Stimulated activated CD8-positive, alpha-beta memory T cell treated with anti-CD3 and anti-CD28 coated beads, Interleukin-7, amount 100 ng/mL, for 24 hours (primary cell): ENCODE data around the gene PARL.

ENCODE experiments used
- DNase-seq: peaks from one replicate; pipeline ENCODE4 v3.0.0-alpha.2; 2020; ENCODE audit warnings: low read depth

Gene PARL, protein sequence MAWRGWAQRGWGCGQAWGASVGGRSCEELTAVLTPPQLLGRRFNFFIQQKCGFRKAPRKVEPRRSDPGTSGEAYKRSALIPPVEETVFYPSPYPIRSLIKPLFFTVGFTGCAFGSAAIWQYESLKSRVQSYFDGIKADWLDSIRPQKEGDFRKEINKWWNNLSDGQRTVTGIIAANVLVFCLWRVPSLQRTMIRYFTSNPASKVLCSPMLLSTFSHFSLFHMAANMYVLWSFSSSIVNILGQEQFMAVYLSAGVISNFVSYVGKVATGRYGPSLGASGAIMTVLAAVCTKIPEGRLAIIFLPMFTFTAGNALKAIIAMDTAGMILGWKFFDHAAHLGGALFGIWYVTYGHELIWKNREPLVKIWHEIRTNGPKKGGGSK

DNA sequence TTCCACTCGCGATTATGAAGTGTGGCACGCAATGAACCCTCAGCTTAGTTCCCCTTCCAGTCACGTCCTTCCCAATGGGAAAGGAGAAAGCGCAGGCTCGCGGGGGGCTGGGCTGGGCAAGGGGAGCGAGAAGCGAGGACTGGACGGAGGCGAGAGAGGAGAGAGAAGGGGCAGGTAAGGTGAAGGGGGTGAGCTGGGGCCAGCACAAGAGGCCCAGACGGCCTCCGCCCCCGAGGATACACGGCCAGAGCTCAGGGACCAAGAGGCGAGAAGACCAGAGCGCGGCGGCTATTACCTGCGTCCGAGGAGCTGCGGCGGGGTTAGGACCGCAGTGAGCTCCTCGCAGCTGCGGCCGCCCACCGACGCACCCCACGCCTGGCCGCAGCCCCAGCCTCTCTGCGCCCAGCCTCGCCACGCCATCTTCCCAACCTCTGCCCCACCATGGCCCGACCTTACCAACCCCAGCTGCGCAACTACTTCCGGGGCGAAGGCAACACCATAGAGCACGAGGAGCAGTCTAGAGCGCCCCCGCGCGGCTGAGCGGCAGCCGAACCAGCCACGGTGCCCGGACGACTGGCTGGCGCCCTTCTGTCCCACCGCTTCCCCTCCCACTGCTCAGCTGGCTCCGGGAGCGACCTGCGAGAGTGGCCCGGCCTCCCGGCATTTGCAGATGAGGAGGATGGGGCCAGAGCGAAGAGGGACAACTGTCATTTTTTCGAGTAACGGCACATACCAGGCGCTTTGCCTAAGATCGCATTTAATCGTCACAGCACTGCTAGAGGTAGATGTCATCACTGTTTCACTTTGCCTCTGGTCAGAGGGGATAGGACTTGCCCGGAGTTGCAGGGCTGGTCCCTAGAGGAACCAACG, at the start of gene PARL:
PARL (minus strand) TSS at position 454 of the 870 bp plus-strand sequence; CDS start at position 420, 34 bp downstream.
- DNase-seq = peak; percentile 96

DNA sequence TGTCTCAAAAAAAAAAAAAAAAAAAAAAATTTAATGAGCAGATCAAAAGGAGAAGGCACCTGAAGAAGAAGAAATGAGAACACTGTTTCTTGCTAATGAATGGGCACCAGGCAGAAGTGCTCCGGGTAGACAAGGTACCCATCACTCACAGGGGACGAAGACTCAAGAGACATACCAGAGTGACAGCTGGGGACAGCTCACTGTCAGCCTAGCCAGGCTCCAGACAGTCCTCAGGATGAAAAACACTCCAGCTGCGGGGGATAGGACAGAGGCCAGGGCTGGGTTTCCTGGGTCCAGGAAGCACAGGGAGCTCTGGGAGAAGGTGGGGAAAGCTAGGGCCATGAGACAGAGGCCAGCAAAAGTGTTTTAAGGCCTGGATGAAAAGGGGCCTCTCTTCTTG, 48.5 kb upstream of the PARL start:
- DNase-seq = no peak

- DNase-seq = no peak
Observed at GRCh38 chr3:183931881-183932280, 47.2 kb upstream of the PARL start.

- DNase-seq = no peak
Observed at GRCh38 chr3:183930086-183930485, 45.4 kb upstream of the PARL start.

DNA sequence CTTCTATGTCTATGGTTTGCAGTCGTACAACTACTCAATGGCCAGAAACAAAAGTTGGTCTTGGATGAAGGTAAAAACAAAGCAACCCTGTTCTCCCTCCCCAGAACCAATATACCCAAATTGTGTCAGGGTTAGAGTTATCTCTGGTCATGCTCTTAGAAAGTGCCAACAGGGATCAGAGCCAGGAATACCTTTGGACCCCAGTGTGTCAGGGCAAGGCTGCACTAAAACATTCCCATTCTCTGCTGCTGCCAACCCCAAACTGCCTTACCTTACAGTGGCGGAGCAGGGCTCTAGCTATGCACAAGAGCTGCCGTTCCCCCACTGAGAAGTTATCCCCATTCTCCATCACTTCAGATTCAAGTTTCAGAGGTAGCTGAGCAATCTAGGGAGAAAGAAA, 42.4 kb upstream of the PARL start:
- DNase-seq = no peak

- no peak for DNase-seq
Observed at GRCh38 chr3:183924956-183925355, 40.3 kb upstream of the PARL start.

DNA sequence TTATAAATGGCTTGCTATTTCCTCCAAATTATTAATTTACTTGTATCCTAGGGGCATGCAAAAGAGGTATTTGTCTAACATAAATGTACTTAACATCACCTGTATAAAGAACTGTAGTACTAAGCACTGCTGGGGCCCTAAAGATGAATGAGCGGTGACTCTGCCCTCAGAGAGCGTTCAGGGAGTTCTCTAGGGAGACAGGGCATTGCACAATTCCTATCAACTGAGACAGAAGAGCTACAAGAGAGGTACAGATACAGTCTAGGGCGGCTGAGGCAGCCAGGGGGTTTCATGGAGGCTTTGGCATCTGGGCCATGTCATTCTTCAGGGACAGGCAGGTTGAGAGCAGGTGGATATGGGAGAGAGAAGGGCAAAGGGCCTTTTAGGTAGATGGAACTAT, 39.9 kb upstream of the PARL start:
- DNase-seq = no peak

GRCh38 chr3:183922421-183922820, 37.7 kb upstream of the PARL start:
- DNase-seq = no peak

DNA sequence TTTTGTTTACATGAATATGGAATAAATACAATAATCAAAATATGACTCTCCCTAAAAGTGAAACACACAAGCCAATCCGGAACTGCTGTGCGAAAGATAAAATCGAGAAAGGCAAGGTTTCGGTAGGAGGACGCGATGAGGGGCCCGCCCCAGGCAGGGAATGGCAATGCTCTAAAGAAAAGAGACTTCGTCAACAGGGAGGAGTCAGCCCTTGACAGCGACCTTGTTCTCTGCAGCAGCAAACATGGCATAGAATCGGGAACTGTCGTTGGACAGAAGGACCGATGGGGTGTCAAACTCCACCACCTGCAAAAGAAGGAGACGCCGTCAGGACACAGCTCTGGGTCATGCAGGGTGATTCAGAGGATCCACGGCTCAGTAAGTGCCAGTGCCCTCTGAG, 36.4 kb upstream of the PARL start:
- DNase-seq = no peak

DNA sequence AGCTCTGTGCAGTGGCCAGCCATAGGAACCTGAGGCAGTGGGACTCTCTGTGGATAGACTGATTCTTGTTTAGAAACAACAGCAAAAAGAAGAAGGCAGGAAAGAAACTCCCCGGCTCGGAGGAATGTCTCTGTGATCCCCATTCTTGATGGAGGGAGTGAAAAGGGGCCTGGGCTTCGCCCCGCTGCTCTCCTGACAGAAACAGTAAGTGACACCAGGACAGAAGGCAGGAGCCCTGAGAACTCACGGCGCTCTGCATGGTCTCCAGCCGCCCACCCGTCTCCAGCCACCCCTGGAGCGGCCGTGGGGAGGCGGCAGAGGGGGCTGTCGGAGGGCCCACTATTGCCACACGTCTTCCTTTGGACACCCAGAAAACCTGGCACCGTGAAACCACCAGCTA, 35.7 kb upstream of the PARL start:
- DNase-seq = no peak

DNA sequence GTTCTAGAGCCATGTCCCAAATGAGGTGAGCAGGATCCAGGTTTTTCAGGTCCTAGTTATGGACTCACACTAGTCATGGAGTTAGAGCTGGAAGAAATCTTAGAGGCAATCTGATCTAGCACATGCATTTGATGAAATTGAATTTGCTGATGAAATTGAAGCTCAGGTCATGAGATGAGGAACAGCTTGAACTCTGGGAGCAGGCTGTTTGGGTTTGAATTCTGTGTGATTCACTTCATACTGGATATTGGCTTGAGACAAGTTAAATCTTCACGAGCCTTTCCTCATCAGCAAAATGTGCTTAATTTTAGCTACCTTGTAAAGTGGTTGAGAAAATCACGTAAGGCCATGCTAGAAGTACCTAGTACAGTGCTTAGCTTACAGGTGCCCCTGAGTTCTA, 33.5 kb upstream of the PARL start:
- DNase-seq = no peak

DNA sequence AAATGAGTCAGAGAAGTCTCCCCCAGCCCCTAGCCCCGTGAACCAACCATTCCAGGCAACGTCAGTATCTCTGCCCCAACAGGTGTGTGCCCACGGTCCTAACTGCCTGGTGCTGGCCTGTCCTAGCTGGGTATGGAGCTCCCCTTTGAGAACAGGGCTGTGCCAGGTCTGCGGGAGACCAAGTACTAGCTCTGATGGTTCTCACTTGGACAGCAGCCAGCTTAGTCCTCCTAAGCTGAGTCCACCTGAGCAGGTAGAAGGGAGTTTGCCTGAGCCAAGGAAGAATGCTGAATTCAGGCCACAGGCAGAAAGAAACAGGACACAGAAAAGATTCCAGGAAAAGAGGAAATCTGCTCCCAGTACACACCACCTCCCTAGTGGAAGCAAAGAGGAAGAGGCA, 33.1 kb upstream of the PARL start:
- no peak for DNase-seq

DNA sequence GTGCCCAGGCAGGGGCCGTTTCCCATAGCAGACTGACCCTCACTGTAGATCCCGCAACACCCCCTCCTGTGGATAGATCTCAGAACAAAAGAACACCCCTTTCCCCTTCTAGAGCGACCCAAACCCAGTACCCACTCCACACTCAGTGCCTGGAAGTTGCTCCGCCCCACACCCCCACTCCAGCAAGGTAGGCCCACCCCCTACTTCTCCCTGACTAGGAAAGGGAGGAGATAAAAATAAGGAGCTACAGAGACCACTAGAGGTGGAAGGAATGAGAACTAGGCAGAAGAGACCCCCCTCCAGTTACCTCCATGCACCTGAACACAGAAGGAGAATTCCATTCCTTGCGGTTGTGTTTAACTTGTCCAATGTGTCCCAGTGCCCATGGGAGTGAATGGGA, 30.2 kb upstream of the PARL start:
- no peak for DNase-seq

GRCh38 chr3:183913580-183913920, 28.9 kb upstream of the PARL start:
- no peak for DNase-seq

- no peak for DNase-seq
Observed at GRCh38 chr3:183912895-183913579, 28.4 kb upstream of the PARL start.

GRCh38 chr3:183911763-183912506, 27.3 kb upstream of the PARL start:
- no peak for DNase-seq

DNA sequence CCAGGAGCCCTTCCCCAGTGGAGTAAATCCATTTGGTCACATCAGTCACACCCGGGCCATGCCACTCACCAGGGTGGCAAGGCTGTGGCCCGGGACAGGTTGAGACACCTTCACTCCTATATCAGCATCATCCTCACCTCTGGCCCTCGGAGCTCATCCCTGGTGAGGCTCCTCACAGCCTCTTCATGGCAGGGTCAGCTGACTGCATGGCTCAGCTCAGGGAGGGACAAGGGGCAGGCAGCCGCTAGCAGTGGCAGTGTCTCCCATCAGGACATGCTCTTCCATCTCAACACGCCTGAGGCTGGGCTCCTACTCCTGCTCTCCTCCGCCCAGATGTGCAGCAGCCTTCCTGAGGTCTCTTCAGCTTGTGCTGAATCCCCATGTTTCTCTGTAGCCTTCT, 26.4 kb upstream of the PARL start:
- DNase-seq = no peak

- DNase-seq = no peak
Observed at GRCh38 chr3:183909030-183909600, 24.4 kb upstream of the PARL start.

- DNase-seq = no peak
Observed at GRCh38 chr3:183907911-183908331, 23.2 kb upstream of the PARL start.

GRCh38 chr3:183907176-183907575, 22.5 kb upstream of the PARL start:
- DNase-seq = no peak

DNA sequence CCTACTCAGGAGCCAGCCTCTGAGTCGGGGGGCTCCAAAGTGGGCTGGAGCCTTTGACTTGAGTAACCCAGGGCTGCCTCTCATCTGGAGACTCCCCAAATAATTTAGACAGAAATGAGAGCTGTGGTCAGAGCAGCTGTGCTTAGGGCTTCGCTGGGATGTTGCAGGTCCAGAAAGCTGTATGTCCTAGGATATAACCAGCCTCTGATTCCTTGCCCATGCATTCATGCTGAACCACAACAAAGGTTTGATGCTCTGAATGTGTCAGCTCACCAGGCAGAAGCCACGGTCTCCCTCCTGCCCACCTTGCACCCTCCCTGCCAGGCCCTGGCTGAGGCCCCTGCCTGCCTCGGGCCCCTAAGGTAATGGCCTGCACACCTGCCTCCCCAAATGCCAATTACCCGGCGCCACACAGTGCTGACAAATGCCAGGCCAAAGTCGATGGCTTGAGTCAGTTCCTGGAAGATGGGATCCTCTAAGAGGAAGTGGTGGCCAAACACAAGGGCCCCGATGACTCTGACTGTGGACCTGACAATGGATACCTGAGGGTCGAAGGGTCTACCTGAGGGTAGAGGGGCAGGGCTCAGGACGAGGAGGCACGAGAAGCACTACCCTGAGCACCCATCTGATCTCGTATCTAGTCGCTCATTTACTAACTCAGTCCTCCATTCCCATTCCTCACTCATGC, 21.7 kb upstream of the PARL start:
- DNase-seq = no peak
